K562 (cell line): ENCODE data around the gene LINC00305. TPM values are rescaled to one million over a fixed set of nuclear protein-coding genes. Genes with fewer than 3 reads are reported as not detected.

Experiments
- ATAC-seq: fragments of 200-7000 bp; cut with Tn5 transposase; 3 replicates; pipeline ENCODE4 v1.9.1; 2020; ENCODE audit warnings: moderate library complexity
- BruUV-seq: library from RNA; stranded (reverse); fragments of 400-500 nt; replicated peaks from 2 replicates; lab custom pipeline; 2021; lab: Mats Ljungman, UMichigan
- CTCF ChIA-PET: fragments of 300-600 bp; formaldehyde crosslinking; extraction: SDS; loops from one replicate; lab custom pipeline; 2021; ENCODE audit warnings: low intra/inter-chr PET ratio; lab: Yijun Ruan, JAX
- POLR2A ChIA-PET: fragments of 300-600, 350-650 bp; sonication (Branson Sonifier 250); formaldehyde crosslinking; extraction: SDS; loops from one replicate; lab custom pipeline; 2021; ENCODE audit warnings: antibody characterized with exemption, inconsistent platforms; lab: Yijun Ruan, JAX
- DNase-seq, 4 experiments: peaks; one replicate each; pipeline versions ENCODE4 v3.0.0 to v3.0.0-alpha.2; 2011 to 2018; ENCODE audit warnings: low spot score in 3 of 4, mixed read lengths in 3 of 4; ENCODE audit errors: extremely low read depth in 1 of 4
- FAIRE-seq: peaks from 2 replicates; lab custom pipeline; 2011; peaks lifted over from hg19 to GRCh38; lab: Jason Lieb, UNC
- H2AFZ ChIP-seq: 2 replicates; pipeline ENCODE4 v1.6.0; 2011; ENCODE audit warnings: low read depth, low read length, control low read depth, inconsistent platforms
- H3K27ac ChIP-seq: fragments of 200-600 bp; 3 replicates; pipeline ENCODE4 v1.8.0; 2011; ENCODE audit warnings: low read depth, mild to moderate bottlenecking, control low read depth, inconsistent platforms, low read length, moderate library complexity, mixed read lengths; ENCODE audit errors: extremely low read depth
- H3K27me3 ChIP-seq, 2 experiments: fragments of 300-600 bp in 1 of 2; 2 replicates in 1 of 2; 3 replicates in 1 of 2; pipeline versions ENCODE4 v1.6.0 to v1.8.0; 2011; ENCODE audit warnings: inconsistent platforms in 2 of 2, low read length in 2 of 2, mild to moderate bottlenecking in 1 of 2, mixed read lengths in 1 of 2, moderate library complexity in 1 of 2; ENCODE audit not compliant: control insufficient read depth in 2 of 2, insufficient read depth in 2 of 2
- H3K36me3 ChIP-seq: fragments of 300-600 bp; 3 replicates; pipeline ENCODE4 v1.8.0; 2011; ENCODE audit warnings: mild to moderate bottlenecking, low read length, inconsistent platforms; ENCODE audit not compliant: control insufficient read depth, insufficient read depth
- H3K4me1 ChIP-seq, 2 experiments: fragments of 200-600 bp in 1 of 2; replicated peaks in 1 of 2; 2 replicates in 1 of 2; 3 replicates in 1 of 2; pipeline versions ENCODE4 v1.5.1 to v1.8.0; 2011; ENCODE audit warnings: inconsistent platforms in 2 of 2, low read length in 2 of 2, mild to moderate bottlenecking in 1 of 2, mixed read lengths in 1 of 2, moderate library complexity in 1 of 2; ENCODE audit not compliant: control insufficient read depth in 2 of 2, insufficient read depth in 2 of 2
- H3K4me2 ChIP-seq: 2 replicates; pipeline ENCODE4 v1.6.1; 2011; ENCODE audit warnings: low read length, control low read depth, inconsistent platforms, mixed read lengths; ENCODE audit not compliant: insufficient read depth
- H3K4me3 ChIP-seq: fragments of 200-600 bp; sonication (generic), shearing (Covaris generic); 2 replicates; pipeline ENCODE4 v1.5.1; 2016; ENCODE audit warnings: control low read depth, inconsistent platforms
- H3K79me2 ChIP-seq: fragments of 200-600 bp; 3 replicates; pipeline ENCODE4 v1.8.0; 2011; ENCODE audit warnings: low read length, inconsistent platforms; ENCODE audit not compliant: control insufficient read depth, insufficient read depth
- H3K9ac ChIP-seq, 2 experiments: 2 replicates each; pipeline versions ENCODE4 v1.6.0 to v1.6.1; 2011; ENCODE audit warnings: low read depth in 2 of 2, low read length in 2 of 2, control low read depth in 1 of 2, inconsistent platforms in 1 of 2, mild to moderate bottlenecking in 1 of 2, mixed read lengths in 1 of 2; ENCODE audit not compliant: insufficient read depth in 1 of 2
- H3K9me1 ChIP-seq: one replicate; pipeline ENCODE4 v1.6.0; 2011; ENCODE audit warnings: inconsistent platforms, mild to moderate bottlenecking, low read length, moderate library complexity; ENCODE audit not compliant: control insufficient read depth, insufficient read depth
- H3K9me3 ChIP-seq: replicated peaks from 2 replicates; pipeline ENCODE4 v1.5.1; 2011; ENCODE audit warnings: low read depth, low read length, inconsistent platforms; ENCODE audit not compliant: control insufficient read depth, insufficient read depth
- H4K20me1 ChIP-seq: replicated peaks from 2 replicates; pipeline ENCODE4 v1.6.1; 2011; ENCODE audit warnings: low read length, inconsistent platforms, mixed read lengths; ENCODE audit not compliant: control insufficient read depth, insufficient read depth
- CEBPZ ChIP-seq: fragments of 150-350 bp; IDR thresholded peaks from 2 replicates; pipeline ENCODE4 v1.6.1; 2014; ENCODE audit warnings: low read depth, mild to moderate bottlenecking, low read length, borderline replicate concordance
- ELK1 ChIP-seq: sonication (generic); formaldehyde crosslinking; IDR thresholded peaks from 2 replicates; pipeline ENCODE4 v1.8.1; 2022; ENCODE audit warnings: missing genetic modification reagents
- FOXP1 ChIP-seq: sonication (generic); formaldehyde crosslinking; IDR thresholded peaks from 2 replicates; pipeline ENCODE4 v1.8.0; 2022; ENCODE audit warnings: mild to moderate bottlenecking, missing genetic modification reagents
- JUNB ChIP-seq: fragments of 450-650 bp; formaldehyde crosslinking; conservative IDR thresholded peaks from 2 replicates; pipeline ENCODE4 v1.4.0; 2020; ENCODE audit warnings: mild to moderate bottlenecking
- KAT7 ChIP-seq: sonication (generic); formaldehyde crosslinking; IDR thresholded peaks from 2 replicates; pipeline ENCODE4 v1.8.0; 2022; ENCODE audit warnings: missing genetic modification reagents, mild to moderate bottlenecking, borderline replicate concordance
- MEF2A ChIP-seq: IDR thresholded peaks from 2 replicates; pipeline ENCODE4 v1.6.1; 2011; ENCODE audit warnings: low read depth, mild to moderate bottlenecking, low read length, moderate library complexity; ENCODE audit not compliant: control insufficient read depth
- PHF8 ChIP-seq: fragments of 200-600 bp; sonication (generic); IDR thresholded peaks from 2 replicates; pipeline ENCODE4 v1.6.1; 2012; ENCODE audit warnings: mixed run types, mild to moderate bottlenecking, inconsistent platforms, low read length, moderate library complexity, borderline replicate concordance
- TAF1 ChIP-seq: IDR thresholded peaks from 2 replicates; pipeline ENCODE4 v1.6.1; 2011; ENCODE audit warnings: mild to moderate bottlenecking, low read length, moderate library complexity; ENCODE audit not compliant: insufficient read depth, control insufficient read depth, severe bottlenecking; ENCODE audit errors: extremely low read depth
- ZBTB2 ChIP-seq: fragments of 450-650 bp; IDR thresholded peaks from 2 replicates; pipeline ENCODE4 v1.6.1; 2016; ENCODE audit warnings: antibody characterized with exemption
- ZNF584 ChIP-seq: fragments of 200-800 bp; sonication (Bioruptor generic); IDR thresholded peaks from 2 replicates; pipeline ENCODE4 v1.6.1; 2016; ENCODE audit warnings: low read depth, mild to moderate bottlenecking, missing genetic modification characterization, missing compliant biosample characterization
- WGBS: fragments of 100-300 bp; shearing (Covaris generic); methylation state at CpG from one replicate; pipeline ENCODE4 v1.1.6; 2016; ENCODE audit warnings: low coverage, mixed read lengths; ENCODE audit not compliant: insufficient coverage; ENCODE audit errors: missing lambda C conversion rate; 5-methylcytosine and 5-hydroxymethylcytosine counted together
- in situ Hi-C: fragments of 300-500 bp; cut with MboI; formaldehyde crosslinking; loops from 4 replicates; pipeline ENCODE4 v1.15.0; 2018; ENCODE audit warnings: inconsistent platforms, mixed read lengths
- intact Hi-C: fragments of 100-400 bp; cut with micrococcal nuclease; formaldehyde crosslinking; loops from 2 replicates; pipeline ENCODE4 v1.14.2; 2022
- polyA plus RNA-seq, 8 experiments: library from polyadenylated mRNA; depleted of rRNA in 4 of 8; stranded (reverse) in 5 of 8; unstranded in 3 of 8; fragments of >200 nt; fragmentation: Nextera tagmentation in 2 of 8; fragmentation: Illumina TruSeq in 1 of 8; extraction: Ambion mirVana in 2 of 8; extraction: Trizol in 1 of 8; gene quantifications; 2 replicates each; pipeline versions ENCODE4 v1.2.1 to v1.2.3, GENCODE V29; 2011 to 2014; ENCODE audit warnings: inconsistent platforms in 1 of 8, missing spikeins in 1 of 8
- total RNA-seq, 7 experiments: library from RNA; depleted of rRNA in 6 of 7; stranded (reverse); fragments of >200 nt in 6 of 7; fragmentation: Illumina TruSeq in 2 of 7; extraction: Trizol in 2 of 7; gene quantifications; 2 replicates each; pipeline versions ENCODE4 v1.2.1 to v1.2.3, GENCODE V29; 2011 to 2021; ENCODE audit warnings: low replicate concordance in 1 of 7

Gene LINC00305
- total and polyA plus RNA-seq, 9 of the 15 experiments (the other 6 are each of a cell fraction or from before 2014, with no cell fraction given) = not detected

- no peak overlapping the region for H2AFZ ChIP-seq
- H3K4me1 ChIP-seq = no peaks in the 10 kb centered on the region
- H3K9ac ChIP-seq = no peak overlapping the region
- CTCF ChIA-PET = no interaction called here
- in situ Hi-C loops (no loop called here), intact Hi-C loops (no loop called here)
- FAIRE-seq (no peak), DNase-seq (no peak), ATAC-seq (no peak)
- H3K9me3 ChIP-seq = no peaks in the 10 kb centered on the region
- no peaks in the 10 kb centered on the region for H3K27me3 ChIP-seq
- no peak overlapping the region for H3K27ac ChIP-seq
- H3K4me2 ChIP-seq = no peak overlapping the region
- no peak overlapping the region for H3K4me3 ChIP-seq
- H3K79me2 ChIP-seq = no peaks in the 10 kb centered on the region
- H3K36me3 ChIP-seq = no peaks in the 10 kb centered on the region
- POLR2A ChIA-PET = no interaction called here
- no peaks in the 10 kb centered on the region for H3K9me1 ChIP-seq
- 0% methylated on average over 3 of the region's 3 CpGs for WGBS
- no TSS peak for BruUV-seq
- H4K20me1 ChIP-seq = no peaks in the 10 kb centered on the region
- no peak for TF ChIP-seq MEF2A
- no peak for TF ChIP-seq FOXP1 (CRISPR knock-in tag)
- no peak for TF ChIP-seq JUNB
- TF ChIP-seq CEBPZ = no peak
- no peak for TF ChIP-seq PHF8
- TF ChIP-seq TAF1 = no peak
- TF ChIP-seq ZNF584 (CRISPR knock-in tag) = no peak
- no peak for TF ChIP-seq ZBTB2
- no peak for TF ChIP-seq ELK1 (CRISPR knock-in tag)
- TF ChIP-seq KAT7 = no peak
These were observed 49.6 kb downstream of the LINC00305 start for GRCh38 chr18:64099244-64099643.
